ENCODE measurements around the gene PATJ. TPM values are rescaled to one million over a fixed set of nuclear protein-coding genes. Genes with fewer than 3 reads are reported as not detected.

The PATJ gene
- total RNA-seq, 1 donor from 2014 or later: 5.7 TPM

- Histone ChIP-seq H3K27ac (ENCODE audit: low read depth, low read length) (no peak overlapping the region), H3K4me1 (ENCODE audit: control insufficient read depth in 3 of 3, insufficient read depth in 3 of 3, low read length in 3 of 3) (peaks cover 0 to 3% (median 0%) of the 10 kb centered on the region in 3 donors), H3K9me3 (ENCODE audit: control insufficient read depth in 3 of 3, low read length in 3 of 3) (no peaks in the 10 kb centered on the region), H3K36me3 (ENCODE audit: control insufficient read depth in 3 of 3, insufficient read depth in 3 of 3, low read length in 3 of 3) (peaks cover 5 to 13% (median 8%) of the 10 kb centered on the region in 3 donors), H3K27me3 (ENCODE audit: control insufficient read depth in 3 of 3, insufficient read depth in 3 of 3, low read length in 3 of 3) (no peaks in the 10 kb centered on the region), H3K9ac (ENCODE audit: low read depth in 1 of 3, low read length in 3 of 3) (no peak overlapping the region), H3K4me3 (ENCODE audit: low read length in 3 of 3) (no peak overlapping the region)
Measured at GRCh38 chr1:62088439-62088838, 346.2 kb downstream of the PATJ start.

GRCh38 chr1:62089570-62089969 lies 347.3 kb downstream of the PATJ start:
- Histone ChIP-seq H3K27ac (ENCODE audit: low read depth, low read length) (no peak overlapping the region), H3K9ac (ENCODE audit: low read depth in 1 of 3, low read length in 3 of 3) (no peak overlapping the region), H3K4me1 (ENCODE audit: control insufficient read depth in 3 of 3, insufficient read depth in 3 of 3, low read length in 3 of 3) (peaks cover 0 to 3% (median 0%) of the 10 kb centered on the region in 3 donors), H3K36me3 (ENCODE audit: control insufficient read depth in 3 of 3, insufficient read depth in 3 of 3, low read length in 3 of 3) (peaks cover 5 to 9% (median 8%) of the 10 kb centered on the region in 3 donors), H3K27me3 (ENCODE audit: control insufficient read depth in 3 of 3, insufficient read depth in 3 of 3, low read length in 3 of 3) (no peaks in the 10 kb centered on the region), H3K4me3 (ENCODE audit: low read length in 3 of 3) (no peak overlapping the region), H3K9me3 (ENCODE audit: control insufficient read depth in 3 of 3, low read length in 3 of 3) (no peaks in the 10 kb centered on the region)

GRCh38 chr1:62090016-62090415 lies 347.7 kb downstream of the PATJ start:
- Histone ChIP-seq H3K9ac (ENCODE audit: low read depth in 1 of 3, low read length in 3 of 3) (no peak overlapping the region), H3K27me3 (ENCODE audit: control insufficient read depth in 3 of 3, insufficient read depth in 3 of 3, low read length in 3 of 3) (no peaks in the 10 kb centered on the region), H3K4me3 (ENCODE audit: low read length in 3 of 3) (no peak overlapping the region), H3K36me3 (ENCODE audit: control insufficient read depth in 3 of 3, insufficient read depth in 3 of 3, low read length in 3 of 3) (peaks cover 5 to 9% (median 8%) of the 10 kb centered on the region in 3 donors), H3K9me3 (ENCODE audit: control insufficient read depth in 3 of 3, low read length in 3 of 3) (no peaks in the 10 kb centered on the region), H3K27ac (ENCODE audit: low read depth, low read length) (no peak overlapping the region), H3K4me1 (ENCODE audit: control insufficient read depth in 3 of 3, insufficient read depth in 3 of 3, low read length in 3 of 3) (peaks cover 0 to 3% (median 0%) of the 10 kb centered on the region in 3 donors)

- Histone ChIP-seq H3K4me1 (ENCODE audit: control insufficient read depth in 3 of 3, insufficient read depth in 3 of 3, low read length in 3 of 3) (peaks cover 0 to 3% (median 0%) of the 10 kb centered on the region in 3 donors), H3K27ac (ENCODE audit: low read depth, low read length) (no peak overlapping the region), H3K9ac (ENCODE audit: low read depth in 1 of 3, low read length in 3 of 3) (no peak overlapping the region), H3K36me3 (ENCODE audit: control insufficient read depth in 3 of 3, insufficient read depth in 3 of 3, low read length in 3 of 3) (peaks cover under 1 to 8% (median 5%) of the 10 kb centered on the region in 3 donors), H3K27me3 (ENCODE audit: control insufficient read depth in 3 of 3, insufficient read depth in 3 of 3, low read length in 3 of 3) (no peaks in the 10 kb centered on the region), H3K4me3 (ENCODE audit: low read length in 3 of 3) (no peak overlapping the region), H3K9me3 (ENCODE audit: control insufficient read depth in 3 of 3, low read length in 3 of 3) (no peaks in the 10 kb centered on the region)
Measured at GRCh38 chr1:62092110-62092509, 349.8 kb downstream of the PATJ start.

- Histone ChIP-seq H3K9me3 (ENCODE audit: control insufficient read depth in 3 of 3, low read length in 3 of 3) (no peaks in the 10 kb centered on the region), H3K4me1 (ENCODE audit: control insufficient read depth in 3 of 3, insufficient read depth in 3 of 3, low read length in 3 of 3) (peaks cover 0 to 3% (median 0%) of the 10 kb centered on the region in 3 donors), H3K27ac (ENCODE audit: low read depth, low read length) (no peak overlapping the region), H3K27me3 (ENCODE audit: control insufficient read depth in 3 of 3, insufficient read depth in 3 of 3, low read length in 3 of 3) (no peaks in the 10 kb centered on the region), H3K9ac (ENCODE audit: low read depth in 1 of 3, low read length in 3 of 3) (no peak overlapping the region), H3K36me3 (ENCODE audit: control insufficient read depth in 3 of 3, insufficient read depth in 3 of 3, low read length in 3 of 3) (peaks cover 0 to 5% (median 2%) of the 10 kb centered on the region in 3 donors), H3K4me3 (ENCODE audit: low read length in 3 of 3) (no peak overlapping the region)
Measured at GRCh38 chr1:62093261-62093660, 351.0 kb downstream of the PATJ start.

GRCh38 chr1:62097464-62097863 lies 355.2 kb downstream of the PATJ start:
- Histone ChIP-seq H3K4me3 (ENCODE audit: low read length in 3 of 3) (no peak overlapping the region), H3K9ac (ENCODE audit: low read depth in 1 of 3, low read length in 3 of 3) (no peak overlapping the region), H3K36me3 (ENCODE audit: control insufficient read depth in 3 of 3, insufficient read depth in 3 of 3, low read length in 3 of 3) (peaks cover 0 to 7% (median 2%) of the 10 kb centered on the region in 3 donors), H3K27ac (ENCODE audit: low read depth, low read length) (no peak overlapping the region), H3K27me3 (ENCODE audit: control insufficient read depth in 3 of 3, insufficient read depth in 3 of 3, low read length in 3 of 3) (no peaks in the 10 kb centered on the region), H3K4me1 (ENCODE audit: control insufficient read depth in 3 of 3, insufficient read depth in 3 of 3, low read length in 3 of 3) (no peaks in the 10 kb centered on the region), H3K9me3 (ENCODE audit: control insufficient read depth in 3 of 3, low read length in 3 of 3) (no peaks in the 10 kb centered on the region)

- no peaks in the 10 kb centered on the region for H3K9me3 ChIP-seq (ENCODE audit: control insufficient read depth in 3 of 3, low read length in 3 of 3)
- H3K27me3 ChIP-seq (ENCODE audit: control insufficient read depth in 3 of 3, insufficient read depth in 3 of 3, low read length in 3 of 3): no peaks in the 10 kb centered on the region
- H3K36me3 ChIP-seq (ENCODE audit: control insufficient read depth in 3 of 3, insufficient read depth in 3 of 3, low read length in 3 of 3): peaks cover 0 to 7% (median 2%) of the 10 kb centered on the region in 3 donors
- no peak overlapping the region for H3K9ac ChIP-seq (ENCODE audit: low read depth in 1 of 3, low read length in 3 of 3)
- no peak overlapping the region for H3K4me3 ChIP-seq (ENCODE audit: low read length in 3 of 3)
- no peaks in the 10 kb centered on the region for H3K4me1 ChIP-seq (ENCODE audit: control insufficient read depth in 3 of 3, insufficient read depth in 3 of 3, low read length in 3 of 3)
- H3K27ac ChIP-seq (ENCODE audit: low read depth, low read length): no peak overlapping the region
Measured at GRCh38 chr1:62100442-62100841, 358.2 kb downstream of the PATJ start.

GRCh38 chr1:62103846-62104245 lies 361.6 kb downstream of the PATJ start:
- Histone ChIP-seq H3K4me1 (ENCODE audit: control insufficient read depth in 3 of 3, insufficient read depth in 3 of 3, low read length in 3 of 3) (no peaks in the 10 kb centered on the region), H3K9me3 (ENCODE audit: control insufficient read depth in 3 of 3, low read length in 3 of 3) (no peaks in the 10 kb centered on the region), H3K36me3 (ENCODE audit: control insufficient read depth in 3 of 3, insufficient read depth in 3 of 3, low read length in 3 of 3) (peaks cover 0 to 7% (median 4%) of the 10 kb centered on the region in 3 donors), H3K27me3 (ENCODE audit: control insufficient read depth in 3 of 3, insufficient read depth in 3 of 3, low read length in 3 of 3) (no peaks in the 10 kb centered on the region), H3K27ac (ENCODE audit: low read depth, low read length) (no peak overlapping the region), H3K4me3 (ENCODE audit: low read length in 3 of 3) (no peak overlapping the region), H3K9ac (ENCODE audit: low read depth in 1 of 3, low read length in 3 of 3) (no peak overlapping the region)

GRCh38 chr1:62107923-62108322 lies 365.6 kb downstream of the PATJ start:
- Histone ChIP-seq H3K27me3 (ENCODE audit: control insufficient read depth in 3 of 3, insufficient read depth in 3 of 3, low read length in 3 of 3) (no peaks in the 10 kb centered on the region), H3K36me3 (ENCODE audit: control insufficient read depth in 3 of 3, insufficient read depth in 3 of 3, low read length in 3 of 3) (peaks cover 0 to 2% (median 0%) of the 10 kb centered on the region in 3 donors), H3K27ac (ENCODE audit: low read depth, low read length) (no peak overlapping the region), H3K4me3 (ENCODE audit: low read length in 3 of 3) (no peak overlapping the region), H3K4me1 (ENCODE audit: control insufficient read depth in 3 of 3, insufficient read depth in 3 of 3, low read length in 3 of 3) (peaks cover 5 to 12% (median 6%) of the 10 kb centered on the region in 3 donors), H3K9me3 (ENCODE audit: control insufficient read depth in 3 of 3, low read length in 3 of 3) (no peaks in the 10 kb centered on the region), H3K9ac (ENCODE audit: low read depth in 1 of 3, low read length in 3 of 3) (no peak overlapping the region)

GRCh38 chr1:62109124-62109523 lies 366.8 kb downstream of the PATJ start:
- no peak overlapping the region for H3K9ac ChIP-seq (ENCODE audit: low read depth in 1 of 3, low read length in 3 of 3)
- no peaks in the 10 kb centered on the region for H3K27me3 ChIP-seq (ENCODE audit: control insufficient read depth in 3 of 3, insufficient read depth in 3 of 3, low read length in 3 of 3)
- H3K4me1 ChIP-seq (ENCODE audit: control insufficient read depth in 3 of 3, insufficient read depth in 3 of 3, low read length in 3 of 3): peaks cover 5 to 12% (median 6%) of the 10 kb centered on the region in 3 donors
- no peaks in the 10 kb centered on the region for H3K9me3 ChIP-seq (ENCODE audit: control insufficient read depth in 3 of 3, low read length in 3 of 3)
- peaks cover 0 to 2% (median 0%) of the 10 kb centered on the region in 3 donors for H3K36me3 ChIP-seq (ENCODE audit: control insufficient read depth in 3 of 3, insufficient read depth in 3 of 3, low read length in 3 of 3)
- no peak overlapping the region for H3K4me3 ChIP-seq (ENCODE audit: low read length in 3 of 3)
- no peak overlapping the region for H3K27ac ChIP-seq (ENCODE audit: low read depth, low read length)

Measured in skeletal muscle tissue (tissue), 4 donors.